Neural cell (in vitro differentiated cells): ENCODE measurements around the gene CDC42BPB. TPM values are rescaled to one million over a fixed set of nuclear protein-coding genes. Genes with fewer than 3 reads are reported as not detected.
A peak's percentile ranks its signal among the peaks of the same experiment; 100 is the strongest.

ENCODE experiments used
- H2AFZ ChIP-seq: fragments of 200-600, 300-800 bp; sonication (generic), shearing (Covaris generic); 2 replicates; pipeline ENCODE4 v1.6.0; 2014; ENCODE audit warnings: low read depth, mild to moderate bottlenecking, antibody characterized with exemption, low read length, moderate library complexity
- H3F3A ChIP-seq: fragments of 200-600 bp; shearing (Covaris generic); 2 replicates; pipeline ENCODE4 v1.6.1; 2016; ENCODE audit warnings: mild to moderate bottlenecking, moderate library complexity, mixed read lengths, antibody characterized with exemption, low read length; ENCODE audit not compliant: insufficient read depth, poor library complexity, severe bottlenecking
- H3K27ac ChIP-seq: fragments of 200-600, 300-800 bp; sonication (generic), shearing (Covaris generic); 2 replicates; pipeline ENCODE4 v1.5.1; 2014; ENCODE audit warnings: mild to moderate bottlenecking, low read length, moderate library complexity
- H3K27me3 ChIP-seq: fragments of 300-800, 200-600 bp; sonication (generic), shearing (Covaris generic); 2 replicates; pipeline ENCODE4 v1.6.0; 2014; ENCODE audit warnings: mild to moderate bottlenecking, low read depth, low read length, moderate library complexity; ENCODE audit not compliant: insufficient read depth
- H3K36me3 ChIP-seq: fragments of 300-800, 200-600 bp; sonication (generic), shearing (Covaris generic); 2 replicates; pipeline ENCODE4 v1.5.1; 2014; ENCODE audit warnings: mild to moderate bottlenecking, antibody characterized with exemption, low read length, moderate library complexity; ENCODE audit not compliant: insufficient read depth
- H3K4me2 ChIP-seq: fragments of 300-800, 200-600 bp; sonication (generic), shearing (Covaris generic); 2 replicates; pipeline ENCODE4 v1.6.0; 2014; ENCODE audit warnings: mild to moderate bottlenecking, low read length
- H3K4me3 ChIP-seq: fragments of 300-800, 200-600 bp; sonication (generic), shearing (Covaris generic); 2 replicates; pipeline ENCODE4 v1.5.1; 2014; ENCODE audit warnings: mild to moderate bottlenecking, low read length, moderate library complexity
- H3K79me2 ChIP-seq: fragments of 200-600 bp; shearing (Covaris generic); replicated peaks from 2 replicates; pipeline ENCODE4 v1.6.0; 2014; ENCODE audit warnings: mild to moderate bottlenecking, low read length, moderate library complexity; ENCODE audit not compliant: insufficient read depth
- H3K9ac ChIP-seq: fragments of 300-800, 200-600 bp; sonication (generic), shearing (Covaris generic); 2 replicates; pipeline ENCODE4 v1.6.1; 2016; ENCODE audit warnings: mild to moderate bottlenecking, low read length, mixed read lengths
- H3K9me2 ChIP-seq: fragments of 200-600 bp; shearing (Covaris generic); 2 replicates; pipeline ENCODE4 v1.6.1; 2016; ENCODE audit warnings: mild to moderate bottlenecking, low read length, mixed read lengths; ENCODE audit not compliant: insufficient read depth
- H3K9me3 ChIP-seq: fragments of 200-600, 300-800 bp; sonication (generic), shearing (Covaris generic); 2 replicates; pipeline ENCODE4 v1.6.1; 2016; ENCODE audit warnings: mild to moderate bottlenecking, mixed run types, low read length, moderate library complexity, mixed read lengths
- H4K20me1 ChIP-seq: fragments of 200-600 bp; shearing (Covaris generic); 2 replicates; pipeline ENCODE4 v1.6.1; 2016; ENCODE audit warnings: mild to moderate bottlenecking, mixed run types; ENCODE audit not compliant: insufficient read depth
- EP300 ChIP-seq: fragments of 450-650 bp; conservative IDR thresholded peaks from 2 replicates; pipeline ENCODE4 v1.6.1; 2014; ENCODE audit warnings: antibody characterized with exemption, mild to moderate bottlenecking, moderate library complexity; ENCODE audit not compliant: poor library complexity, severe bottlenecking
- EZH2 ChIP-seq: fragments of 200-600, 300-800 bp; shearing (Covaris generic), sonication (generic); IDR thresholded peaks from 2 replicates; pipeline ENCODE4 v1.6.1; 2014; ENCODE audit warnings: antibody characterized with exemption, low read length, borderline replicate concordance, mild to moderate bottlenecking; ENCODE audit not compliant: insufficient read depth, poor library complexity, severe bottlenecking
- MXI1 ChIP-seq: fragments of 450-650 bp; conservative IDR thresholded peaks from 2 replicates; pipeline ENCODE4 v1.6.1; 2014; ENCODE audit warnings: antibody characterized with exemption, mild to moderate bottlenecking; ENCODE audit not compliant: poor library complexity, severe bottlenecking
- POLR2AphosphoS5 ChIP-seq: IDR thresholded peaks from 2 replicates; pipeline ENCODE4 v1.6.1; 2012
- RAD21 ChIP-seq: fragments of 450-650 bp; conservative IDR thresholded peaks from 2 replicates; pipeline ENCODE4 v1.6.1; 2014; ENCODE audit warnings: antibody characterized with exemption, mild to moderate bottlenecking, moderate library complexity
- SMC3 ChIP-seq: fragments of 450-650 bp; conservative IDR thresholded peaks from 2 replicates; pipeline ENCODE4 v1.6.1; 2014; ENCODE audit warnings: antibody characterized with exemption, mild to moderate bottlenecking, moderate library complexity; ENCODE audit not compliant: poor library complexity
- TAF1 ChIP-seq: IDR thresholded peaks from 2 replicates; pipeline ENCODE4 v1.6.1; 2012; ENCODE audit warnings: low read depth
- polyA plus RNA-seq: library from polyadenylated mRNA; depleted of rRNA; stranded (reverse); fragments of >200 nt; gene quantifications from 2 replicates; pipeline ENCODE4 v1.2.3, GENCODE V29; 2014
- TF ChIP-seq, protein P1 (sequence below): IDR thresholded peaks from 2 replicates; pipeline ENCODE4 v1.6.1; 2012; ENCODE audit warnings: borderline replicate concordance
- TF ChIP-seq, protein P2 (sequence below): fragments of 450-650 bp; IDR thresholded peaks from 2 replicates; pipeline ENCODE4 v1.5.1; 2014; ENCODE audit warnings: antibody characterized with exemption, mild to moderate bottlenecking, moderate library complexity; ENCODE audit not compliant: poor library complexity, severe bottlenecking

The CDC42BPB gene
- polyA plus RNA-seq, 1 donor from 2014 or later, result 43.8 TPM

DNA sequence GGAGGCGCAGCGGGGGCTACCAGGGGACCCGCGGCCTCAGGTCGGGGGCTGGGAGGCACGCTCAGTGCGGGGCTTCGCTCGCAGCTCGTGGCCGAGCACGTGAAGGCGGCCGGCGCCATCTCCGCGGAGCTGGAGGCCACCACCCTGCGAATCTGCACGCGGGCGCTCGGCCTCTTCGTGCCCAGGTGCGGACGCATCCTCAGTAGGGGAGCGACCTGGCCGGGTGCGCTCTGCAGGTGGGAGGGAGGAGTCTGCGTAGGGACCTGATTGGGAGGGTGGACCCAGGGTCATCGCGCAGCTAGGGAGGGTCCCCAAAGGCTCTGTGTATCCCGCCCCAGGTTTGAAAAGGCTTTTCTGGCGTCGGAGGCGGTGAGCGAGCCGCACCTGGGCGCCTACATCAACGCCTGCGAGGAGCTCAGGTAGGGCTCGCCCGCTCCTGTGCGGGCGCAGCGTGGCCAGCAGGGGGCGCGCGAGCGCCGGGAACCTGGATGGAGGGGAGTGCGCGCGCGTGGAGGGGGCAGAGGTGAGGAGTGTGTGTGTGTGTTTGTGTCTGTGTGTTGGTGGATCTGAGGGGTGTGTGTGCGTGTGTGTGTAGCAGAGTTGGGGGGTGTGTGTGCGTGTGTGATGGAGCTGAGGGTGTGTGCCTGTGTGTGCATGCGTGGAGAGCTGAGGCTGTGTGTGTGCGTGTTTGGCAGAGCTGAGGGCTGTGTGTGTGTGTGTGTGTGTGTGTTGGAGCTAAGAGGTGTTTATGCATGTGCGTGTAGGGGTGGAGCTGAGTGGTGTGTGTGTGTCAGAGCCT lies 47.5 kb upstream of the CDC42BPB start:
- peak overlapping the region; percentile 29 for H3K9ac ChIP-seq
- peaks cover 38% of the 10 kb centered on the region for H3K27me3 ChIP-seq
- no peak overlapping the region for H3K4me2 ChIP-seq
- TF ChIP-seq EZH2 (no peak), EP300 (no peak), TAF1 (no peak), POLR2AphosphoS5 (no peak), RAD21 (peak; percentile 92), SMC3 (peak; percentile 96), MXI1 (peak; percentile 37)
- TF ChIP-seq, protein P1, sequence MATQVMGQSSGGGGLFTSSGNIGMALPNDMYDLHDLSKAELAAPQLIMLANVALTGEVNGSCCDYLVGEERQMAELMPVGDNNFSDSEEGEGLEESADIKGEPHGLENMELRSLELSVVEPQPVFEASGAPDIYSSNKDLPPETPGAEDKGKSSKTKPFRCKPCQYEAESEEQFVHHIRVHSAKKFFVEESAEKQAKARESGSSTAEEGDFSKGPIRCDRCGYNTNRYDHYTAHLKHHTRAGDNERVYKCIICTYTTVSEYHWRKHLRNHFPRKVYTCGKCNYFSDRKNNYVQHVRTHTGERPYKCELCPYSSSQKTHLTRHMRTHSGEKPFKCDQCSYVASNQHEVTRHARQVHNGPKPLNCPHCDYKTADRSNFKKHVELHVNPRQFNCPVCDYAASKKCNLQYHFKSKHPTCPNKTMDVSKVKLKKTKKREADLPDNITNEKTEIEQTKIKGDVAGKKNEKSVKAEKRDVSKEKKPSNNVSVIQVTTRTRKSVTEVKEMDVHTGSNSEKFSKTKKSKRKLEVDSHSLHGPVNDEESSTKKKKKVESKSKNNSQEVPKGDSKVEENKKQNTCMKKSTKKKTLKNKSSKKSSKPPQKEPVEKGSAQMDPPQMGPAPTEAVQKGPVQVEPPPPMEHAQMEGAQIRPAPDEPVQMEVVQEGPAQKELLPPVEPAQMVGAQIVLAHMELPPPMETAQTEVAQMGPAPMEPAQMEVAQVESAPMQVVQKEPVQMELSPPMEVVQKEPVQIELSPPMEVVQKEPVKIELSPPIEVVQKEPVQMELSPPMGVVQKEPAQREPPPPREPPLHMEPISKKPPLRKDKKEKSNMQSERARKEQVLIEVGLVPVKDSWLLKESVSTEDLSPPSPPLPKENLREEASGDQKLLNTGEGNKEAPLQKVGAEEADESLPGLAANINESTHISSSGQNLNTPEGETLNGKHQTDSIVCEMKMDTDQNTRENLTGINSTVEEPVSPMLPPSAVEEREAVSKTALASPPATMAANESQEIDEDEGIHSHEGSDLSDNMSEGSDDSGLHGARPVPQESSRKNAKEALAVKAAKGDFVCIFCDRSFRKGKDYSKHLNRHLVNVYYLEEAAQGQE, result no peak
- TF ChIP-seq, protein P2, sequence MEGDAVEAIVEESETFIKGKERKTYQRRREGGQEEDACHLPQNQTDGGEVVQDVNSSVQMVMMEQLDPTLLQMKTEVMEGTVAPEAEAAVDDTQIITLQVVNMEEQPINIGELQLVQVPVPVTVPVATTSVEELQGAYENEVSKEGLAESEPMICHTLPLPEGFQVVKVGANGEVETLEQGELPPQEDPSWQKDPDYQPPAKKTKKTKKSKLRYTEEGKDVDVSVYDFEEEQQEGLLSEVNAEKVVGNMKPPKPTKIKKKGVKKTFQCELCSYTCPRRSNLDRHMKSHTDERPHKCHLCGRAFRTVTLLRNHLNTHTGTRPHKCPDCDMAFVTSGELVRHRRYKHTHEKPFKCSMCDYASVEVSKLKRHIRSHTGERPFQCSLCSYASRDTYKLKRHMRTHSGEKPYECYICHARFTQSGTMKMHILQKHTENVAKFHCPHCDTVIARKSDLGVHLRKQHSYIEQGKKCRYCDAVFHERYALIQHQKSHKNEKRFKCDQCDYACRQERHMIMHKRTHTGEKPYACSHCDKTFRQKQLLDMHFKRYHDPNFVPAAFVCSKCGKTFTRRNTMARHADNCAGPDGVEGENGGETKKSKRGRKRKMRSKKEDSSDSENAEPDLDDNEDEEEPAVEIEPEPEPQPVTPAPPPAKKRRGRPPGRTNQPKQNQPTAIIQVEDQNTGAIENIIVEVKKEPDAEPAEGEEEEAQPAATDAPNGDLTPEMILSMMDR, result peak; percentile 99
- H4K20me1 ChIP-seq, result no peaks in the 10 kb centered on the region
- no peaks in the 10 kb centered on the region for H3K36me3 ChIP-seq
- no peaks in the 10 kb centered on the region for H3F3A ChIP-seq
- H3K9me2 ChIP-seq, result no peaks in the 10 kb centered on the region
- H3K79me2 ChIP-seq, result no peaks in the 10 kb centered on the region
- no peak overlapping the region for H3K27ac ChIP-seq
- no peaks in the 10 kb centered on the region for H3K9me3 ChIP-seq
- H3K4me3 ChIP-seq, result peak overlapping the region; percentile 63
- H2AFZ ChIP-seq, result peak overlapping the region; percentile 17

DNA sequence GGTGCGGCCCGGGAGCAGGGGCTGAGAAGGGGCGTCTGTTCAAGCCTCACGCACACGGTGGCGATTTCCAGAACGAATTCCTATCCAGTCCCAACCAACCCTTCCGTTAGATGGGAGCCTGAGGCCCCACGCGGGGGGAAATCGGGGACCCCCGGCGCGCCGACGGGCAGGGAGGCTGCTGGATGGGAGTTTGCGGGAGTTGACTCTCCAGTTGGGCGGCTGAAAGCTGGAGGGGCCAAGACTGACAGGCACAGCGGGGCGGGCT lies 47.0 kb upstream of the CDC42BPB start:
- H3K36me3 ChIP-seq, result no peaks in the 10 kb centered on the region
- no peaks in the 10 kb centered on the region for H3K79me2 ChIP-seq
- H3K27me3 ChIP-seq, result peaks cover 38% of the 10 kb centered on the region
- H3F3A ChIP-seq, result no peaks in the 10 kb centered on the region
- no peaks in the 10 kb centered on the region for H3K9me3 ChIP-seq
- no peaks in the 10 kb centered on the region for H4K20me1 ChIP-seq
- no peak overlapping the region for H3K4me2 ChIP-seq
- no peak for TF ChIP-seq TAF1
- no peak for TF ChIP-seq SMC3
- TF ChIP-seq RAD21, result no peak
- no peak for TF ChIP-seq EP300
- TF ChIP-seq, protein P1, result no peak
- no peak overlapping the region for H3K27ac ChIP-seq
- H3K9me2 ChIP-seq, result no peaks in the 10 kb centered on the region
- no peak overlapping the region for H3K9ac ChIP-seq
- peak overlapping the region; percentile 63 for H3K4me3 ChIP-seq
- H2AFZ ChIP-seq, result no peak overlapping the region
